Measurements from ENCODE around the gene AP1G2.

- TF ChIP-seq, protein P1, sequence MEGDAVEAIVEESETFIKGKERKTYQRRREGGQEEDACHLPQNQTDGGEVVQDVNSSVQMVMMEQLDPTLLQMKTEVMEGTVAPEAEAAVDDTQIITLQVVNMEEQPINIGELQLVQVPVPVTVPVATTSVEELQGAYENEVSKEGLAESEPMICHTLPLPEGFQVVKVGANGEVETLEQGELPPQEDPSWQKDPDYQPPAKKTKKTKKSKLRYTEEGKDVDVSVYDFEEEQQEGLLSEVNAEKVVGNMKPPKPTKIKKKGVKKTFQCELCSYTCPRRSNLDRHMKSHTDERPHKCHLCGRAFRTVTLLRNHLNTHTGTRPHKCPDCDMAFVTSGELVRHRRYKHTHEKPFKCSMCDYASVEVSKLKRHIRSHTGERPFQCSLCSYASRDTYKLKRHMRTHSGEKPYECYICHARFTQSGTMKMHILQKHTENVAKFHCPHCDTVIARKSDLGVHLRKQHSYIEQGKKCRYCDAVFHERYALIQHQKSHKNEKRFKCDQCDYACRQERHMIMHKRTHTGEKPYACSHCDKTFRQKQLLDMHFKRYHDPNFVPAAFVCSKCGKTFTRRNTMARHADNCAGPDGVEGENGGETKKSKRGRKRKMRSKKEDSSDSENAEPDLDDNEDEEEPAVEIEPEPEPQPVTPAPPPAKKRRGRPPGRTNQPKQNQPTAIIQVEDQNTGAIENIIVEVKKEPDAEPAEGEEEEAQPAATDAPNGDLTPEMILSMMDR (IDR thresholded peaks at IDR 0.05) = no peak
- no peak for TF ChIP-seq POLR2A (IDR thresholded peaks at IDR 0.05)
These were observed 15.5 kb upstream of the AP1G2 start for GRCh38 chr14:23582906-23583760.

Data from Peyer's patch (tissue), 4 donors.